Fibroblast of gingiva (primary cell): ENCODE measurements around the gene TAS2R50.
"Not testable (repeated sequence)": the region's sequence is repeated elsewhere in the genome, so short reads cannot be mapped to it uniquely, and the experiment has no call there.

Source experiments
- DNase-seq: peaks from one replicate; pipeline ENCODE4 v3.0.0-alpha.2; 2011; ENCODE audit warnings: low read depth

TAS2R50 gene

GRCh38 chr12:10986812-10987211, at the start of gene TAS2R50:
TAS2R50 (minus strand) TSS chr12:10986912; CDS start chr12:10986860, 52 bp downstream.
- DNase-seq = no peak

- DNase-seq = not testable (repeated sequence)
Measured at GRCh38 chr12:11033959-11034358, 47.2 kb upstream of the TAS2R50 start.

GRCh38 chr12:11031307-11031706, 44.6 kb upstream of the TAS2R50 start, which contains the start of gene TAS2R31:
TAS2R31 (minus strand) TSS chr12:11031407; CDS start chr12:11031335, 72 bp downstream.
- no peak for DNase-seq

- DNase-seq = no peak
Measured at GRCh38 chr12:11026118-11026517, 39.4 kb upstream of the TAS2R50 start.

- DNase-seq = no peak
Measured at GRCh38 chr12:11023387-11023786, 36.7 kb upstream of the TAS2R50 start.

- no peak for DNase-seq
Measured at GRCh38 chr12:11022520-11022919, 35.8 kb upstream of the TAS2R50 start, which contains the start of gene TAS2R19. TAS2R19 (minus strand) TSS chr12:11022620; CDS start chr12:11022571, 49 bp downstream.

- no peak for DNase-seq
Measured at GRCh38 chr12:11016937-11017336, 30.2 kb upstream of the TAS2R50 start.

- DNase-seq = no peak
Measured at GRCh38 chr12:11015775-11016430, 29.2 kb upstream of the TAS2R50 start.

- no peak for DNase-seq
Measured at GRCh38 chr12:11014234-11014633, 27.5 kb upstream of the TAS2R50 start.

GRCh38 chr12:11007608-11008007, 20.9 kb upstream of the TAS2R50 start:
- DNase-seq = no peak

GRCh38 chr12:10998204-10998603, 11.5 kb upstream of the TAS2R50 start, which contains the start of gene TAS2R20:
TAS2R20 (minus strand) TSS chr12:10998304; CDS start chr12:10997875, 429 bp downstream.
- DNase-seq = no peak

GRCh38 chr12:10994307-10994706, 7.6 kb upstream of the TAS2R50 start:
- DNase-seq = no peak

GRCh38 chr12:10989107-10989506, 2.4 kb upstream of the TAS2R50 start:
- no peak for DNase-seq

- no peak for DNase-seq
Measured at GRCh38 chr12:10982244-10982643, 4.5 kb downstream of the TAS2R50 start.

- DNase-seq = no peak
Measured at GRCh38 chr12:10974965-10975364, 11.7 kb downstream of the TAS2R50 start.

GRCh38 chr12:10968765-10969456, 17.8 kb downstream of the TAS2R50 start:
- DNase-seq = peak; percentile 81

GRCh38 chr12:10967409-10967808, 19.3 kb downstream of the TAS2R50 start:
- DNase-seq = peak; percentile 85

- DNase-seq = no peak
Measured at GRCh38 chr12:10966314-10966713, 20.4 kb downstream of the TAS2R50 start.

GRCh38 chr12:10965476-10965875, 21.2 kb downstream of the TAS2R50 start:
- peak; percentile 71 for DNase-seq

- DNase-seq = no peak
Measured at GRCh38 chr12:10960211-10960610, 26.5 kb downstream of the TAS2R50 start.

GRCh38 chr12:10959804-10960203, 26.9 kb downstream of the TAS2R50 start:
- DNase-seq = peak; percentile 17

GRCh38 chr12:10957741-10958140, 29.0 kb downstream of the TAS2R50 start:
- DNase-seq = no peak

GRCh38 chr12:10956085-10956484, 30.6 kb downstream of the TAS2R50 start:
- DNase-seq = no peak
